Neutrophil (primary cell): Measurements from ENCODE around the gene RPS6KA2.

Experiments
- H3K27ac ChIP-seq: fragments of 200-600 bp; sonication (generic); 2 replicates; pipeline ENCODE4 v1.5.1; 2016; ENCODE audit warnings: mild to moderate bottlenecking, moderate library complexity
- H3K27me3 ChIP-seq: fragments of 200-600 bp; sonication (generic); 2 replicates; pipeline ENCODE4 v1.6.0; 2016; ENCODE audit warnings: mild to moderate bottlenecking
- H3K36me3 ChIP-seq: fragments of 200-600 bp; sonication (generic); 2 replicates; pipeline ENCODE4 v1.5.1; 2017
- H3K4me1 ChIP-seq, 2 experiments: fragments of 200-600 bp in 1 of 2; sonication (generic) in 1 of 2; 1 replicate in 1 of 2; 2 replicates in 1 of 2; pipeline versions ENCODE4 v1.5.1 to v1.6.1; 2013 to 2016; ENCODE audit warnings: low read depth in 1 of 2, low read length in 1 of 2, mild to moderate bottlenecking in 1 of 2, moderate library complexity in 1 of 2; ENCODE audit not compliant: control insufficient read depth in 1 of 2, insufficient read depth in 1 of 2
- H3K4me3 ChIP-seq, 2 experiments: fragments of 200-600 bp in 1 of 2; sonication (generic) in 1 of 2; 1 replicate in 1 of 2; 2 replicates in 1 of 2; pipeline ENCODE4 v1.5.1; 2013 to 2016; ENCODE audit warnings: low read depth in 1 of 2, low read length in 1 of 2, mild to moderate bottlenecking in 1 of 2, moderate library complexity in 1 of 2
- H3K9me3 ChIP-seq: fragments of 200-600 bp; sonication (generic); 2 replicates; pipeline ENCODE4 v1.5.1; 2016
- CTCF ChIP-seq: fragments of 200-600 bp; sonication (generic); IDR thresholded peaks from 2 replicates; pipeline ENCODE4 v1.5.1; 2016; ENCODE audit warnings: antibody characterized with exemption

Gene RPS6KA2

GRCh38 chr6:166507380-166507779, 119.7 kb downstream of the RPS6KA2 start:
- H3K4me1 ChIP-seq = no peaks in the 10 kb centered on the region
- no peak overlapping the region for H3K4me3 ChIP-seq
- no peak overlapping the region for H3K27ac ChIP-seq
- H3K36me3 ChIP-seq = peaks cover 88% of the 10 kb centered on the region
- H3K27me3 ChIP-seq = no peaks in the 10 kb centered on the region
- no peak for TF ChIP-seq CTCF
- H3K9me3 ChIP-seq = no peaks in the 10 kb centered on the region

- TF ChIP-seq CTCF = no peak
- H3K4me3 ChIP-seq = no peak overlapping the region
- no peak overlapping the region for H3K27ac ChIP-seq
- H3K27me3 ChIP-seq = no peaks in the 10 kb centered on the region
- H3K36me3 ChIP-seq = peaks cover 99% of the 10 kb centered on the region
- no peaks in the 10 kb centered on the region for H3K4me1 ChIP-seq
- H3K9me3 ChIP-seq = no peaks in the 10 kb centered on the region
Observed at GRCh38 chr6:166505133-166505905, 121.7 kb downstream of the RPS6KA2 start.

- no peak for TF ChIP-seq CTCF
- no peaks in the 10 kb centered on the region for H3K9me3 ChIP-seq
- H3K27me3 ChIP-seq = no peaks in the 10 kb centered on the region
- no peaks in the 10 kb centered on the region for H3K4me1 ChIP-seq
- H3K36me3 ChIP-seq = peaks cover 100% of the 10 kb centered on the region
- no peak overlapping the region for H3K27ac ChIP-seq
- no peak overlapping the region for H3K4me3 ChIP-seq
Observed at GRCh38 chr6:166504100-166504499, 123.0 kb downstream of the RPS6KA2 start.

- Histone ChIP-seq H3K36me3 (peaks cover 100% of the 10 kb centered on the region), H3K27me3 (no peaks in the 10 kb centered on the region), H3K27ac (no peak overlapping the region), H3K9me3 (no peaks in the 10 kb centered on the region), H3K4me3 (no peak overlapping the region), H3K4me1 (no peaks in the 10 kb centered on the region)
- no peak for TF ChIP-seq CTCF
Observed at GRCh38 chr6:166503167-166503744, 123.8 kb downstream of the RPS6KA2 start.

- H3K27ac ChIP-seq = no peak overlapping the region
- H3K9me3 ChIP-seq = no peaks in the 10 kb centered on the region
- H3K4me1 ChIP-seq = no peaks in the 10 kb centered on the region
- no peak overlapping the region for H3K4me3 ChIP-seq
- TF ChIP-seq CTCF = no peak
- peaks cover 100% of the 10 kb centered on the region for H3K36me3 ChIP-seq
- H3K27me3 ChIP-seq = no peaks in the 10 kb centered on the region
Observed at GRCh38 chr6:166502453-166502852, 124.6 kb downstream of the RPS6KA2 start.
